ENCODE measurements around the gene CACNB3. TPM values are rescaled to one million over a fixed set of nuclear protein-coding genes. Genes with fewer than 3 reads are reported as not detected.
A peak's percentile ranks its signal among the peaks of the same experiment; 100 is the strongest.

Gene CACNB3
- total and polyA plus RNA-seq, 2 of the 13 experiments (the other 11 are each of a cell fraction or from before 2014, with no cell fraction given), result 0.29 to 0.54 TPM

- TF ChIP-seq ZBTB40 (IDR thresholded peaks at IDR 0.05) (no peak), ZBTB40 (CRISPR knock-in tag; IDR thresholded peaks at IDR 0.05) (peak; percentile 68; the same call in 1 of the 2 replicates), YY1 (IDR thresholded peaks at IDR 0.05; ENCODE audit: insufficient read depth, insufficient replicate concordance, low read depth, low read length) (peak; percentile 16), POLR2G (IDR thresholded peaks at IDR 0.05; ENCODE audit: low read depth, low read length) (peak; percentile 99), BRCA1 (CRISPR knock-in tag; IDR thresholded peaks at IDR 0.05) (0 out of 2 replicates have a peak, but pooled peaks have one; percentile 44), ZKSCAN1 (IDR thresholded peaks at IDR 0.05; ENCODE audit: low read length) (no peak), TCF12 (IDR thresholded peaks at IDR 0.05) (no peak), TCF12 (CRISPR knock-in tag; IDR thresholded peaks at IDR 0.05) (0 out of 2 replicates have a peak, but pooled peaks have one; percentile 56), SOX6 (IDR thresholded peaks at IDR 0.05) (no peak), SOX6 (CRISPR knock-in tag; IDR thresholded peaks at IDR 0.05) (peak; percentile 63), ZNF678 (CRISPR knock-in tag; IDR thresholded peaks at IDR 0.05) (0 out of 2 replicates have a peak, but pooled peaks have one; percentile 78), ZNF556 (CRISPR knock-in tag; IDR thresholded peaks at IDR 0.05; ENCODE audit: borderline replicate concordance) (0 out of 2 replicates have a peak, but pooled peaks have one; percentile 56), ZNF281 (CRISPR knock-in tag; IDR thresholded peaks at IDR 0.05; ENCODE audit: borderline replicate concordance) (no peak), RNF2 (conservative IDR thresholded peaks at IDR 0.05; ENCODE audit: low read depth) (0 out of 2 replicates have a peak, but pooled peaks have one; percentile 64), HNRNPUL1 (IDR thresholded peaks at IDR 0.05; ENCODE audit: low read depth, low read length) (no peak), MXI1 (IDR thresholded peaks at IDR 0.05; ENCODE audit: borderline replicate concordance, low read depth, low read length) (peak; percentile 42; the same call in 1 of the 3 replicates), KDM5B (CRISPR knock-in tag; IDR thresholded peaks at IDR 0.05; ENCODE audit: borderline replicate concordance) (peak; percentile 75; the same call in 1 of the 2 replicates), KLF15 (CRISPR knock-in tag; IDR thresholded peaks at IDR 0.05; ENCODE audit: borderline replicate concordance) (peak; percentile 90; the same call in 1 of the 2 replicates)
Observed at GRCh38 chr12:48865281-48866051, 47.2 kb downstream of the CACNB3 start, which contains the start of gene RND1 (continued).
